Measurements from ENCODE around the gene CIDEA. TPM values are rescaled to one million over a fixed set of nuclear protein-coding genes. Genes with fewer than 3 reads are reported as not detected.

The CIDEA gene
- total and polyA plus RNA-seq, 8 donors, result 0.15 to 0.44 TPM; not detected in 6

DNA sequence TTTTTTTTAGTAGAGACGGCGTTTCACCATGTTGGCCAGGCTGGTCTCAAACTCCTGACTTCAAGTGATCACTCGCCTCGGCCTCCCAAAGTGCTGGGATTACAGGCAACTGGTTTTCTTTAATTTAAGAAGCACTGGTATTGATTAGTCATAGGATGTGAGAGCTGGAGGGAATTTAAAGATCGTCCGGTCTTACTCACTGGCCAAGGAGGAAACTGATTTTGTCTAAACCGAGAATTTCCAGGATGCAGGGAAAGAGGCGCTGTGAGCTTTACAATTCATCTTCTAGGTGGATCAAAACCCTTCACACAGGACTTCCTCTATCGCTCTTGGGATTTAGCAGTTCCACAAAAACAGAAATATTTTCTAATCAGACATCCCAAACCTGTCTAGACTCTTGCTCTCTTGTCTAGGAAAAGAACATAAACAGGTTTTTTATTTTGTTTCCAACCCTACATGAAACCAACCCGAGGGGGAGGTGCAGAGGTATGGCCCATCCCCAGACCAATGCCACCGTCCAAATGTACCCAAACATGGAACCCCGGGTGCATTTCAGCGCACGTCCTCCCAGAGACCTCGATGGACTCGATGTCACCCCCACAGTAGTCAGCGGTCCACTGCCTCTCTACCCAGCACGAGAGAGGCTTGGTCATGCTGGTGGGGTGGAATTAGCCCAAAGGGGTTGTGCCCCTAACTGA lies 41.4 kb downstream of the CIDEA start:
- Histone ChIP-seq H3K36me3 (no peaks in the 10 kb centered on the region), H3K27ac (no peak overlapping the region), H3K27me3 (no peaks in the 10 kb centered on the region), H3K9me3 (peaks cover 0 to 6% (median 0%) of the 10 kb centered on the region in 4 donors), H3K4me3 (no peak overlapping the region), H3K4me1 (no peaks in the 10 kb centered on the region)
- WGBS, 5 donors, result 90 to 91% (median 90%) methylated on average over 18 of the region's 18 CpGs
- intact Hi-C loops (cut with DNase I; ENCODE audit: low total_unique reads), result no loop called here
- TF ChIP-seq EP300 (IDR thresholded peaks at IDR 0.05) (no peak), CTCF (IDR thresholded peaks at IDR 0.05) (no peak), POLR2AphosphoS5 (IDR thresholded peaks at IDR 0.05) (no peak), POLR2A (IDR thresholded peaks at IDR 0.05) (no peak)
- no peak for DNase-seq

GRCh38 chr18:12296087-12296403 lies 41.9 kb downstream of the CIDEA start:
- intact Hi-C loops (cut with DNase I; ENCODE audit: low total_unique reads), result no loop called here
- no peak overlapping the region for H3K27ac ChIP-seq
- no peaks in the 10 kb centered on the region for H3K4me1 ChIP-seq
- peaks cover 0 to 6% (median 0%) of the 10 kb centered on the region in 4 donors for H3K9me3 ChIP-seq
- DNase-seq, result no peak
- H3K4me3 ChIP-seq, result no peak overlapping the region
- WGBS, 5 donors, result 75 to 97% (median 91%) methylated on average over 3 of the region's 3 CpGs
- H3K36me3 ChIP-seq, result no peaks in the 10 kb centered on the region
- TF ChIP-seq CTCF (IDR thresholded peaks at IDR 0.05) (no peak), POLR2A (IDR thresholded peaks at IDR 0.05) (no peak), EP300 (IDR thresholded peaks at IDR 0.05) (no peak)
- H3K27me3 ChIP-seq, result no peaks in the 10 kb centered on the region

DNA sequence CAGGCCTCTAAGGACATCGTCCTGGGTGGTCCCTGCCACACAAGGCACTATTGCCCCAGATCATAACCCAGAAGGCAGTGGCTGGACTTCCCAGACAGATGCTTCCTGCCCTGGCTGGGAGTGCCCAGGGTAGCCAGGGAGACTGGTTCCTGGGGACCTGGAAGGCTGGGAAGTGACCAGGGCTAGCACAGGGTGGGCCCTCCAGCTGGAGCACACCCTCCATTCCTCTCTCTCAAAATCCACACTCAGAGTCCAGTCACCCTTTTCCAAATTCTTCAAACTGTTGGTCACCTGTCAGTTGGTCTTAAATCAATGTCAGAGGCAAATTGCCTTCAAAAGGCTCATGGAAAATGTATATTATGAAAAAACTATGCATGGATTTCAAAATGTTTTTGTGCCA lies 42.3 kb downstream of the CIDEA start:
- no peaks in the 10 kb centered on the region for H3K27me3 ChIP-seq
- WGBS, 5 donors, result 70 to 91% (median 75%) methylated on average over 1 of the region's 1 CpG
- no peak overlapping the region for H3K4me3 ChIP-seq
- DNase-seq, result no peak
- no peak overlapping the region for H3K27ac ChIP-seq
- TF ChIP-seq CTCF (IDR thresholded peaks at IDR 0.05) (no peak), POLR2A (IDR thresholded peaks at IDR 0.05) (no peak), POLR2AphosphoS5 (IDR thresholded peaks at IDR 0.05) (no peak), EP300 (IDR thresholded peaks at IDR 0.05) (no peak)
- no peaks in the 10 kb centered on the region for H3K36me3 ChIP-seq
- intact Hi-C loops (cut with DNase I; ENCODE audit: low total_unique reads), result no loop called here
- H3K4me1 ChIP-seq, result no peaks in the 10 kb centered on the region
- peaks cover 0 to 6% (median 0%) of the 10 kb centered on the region in 4 donors for H3K9me3 ChIP-seq

- 74 to 88% (median 83%) methylated on average over 2 of the region's 2 CpGs for WGBS, 5 donors
Observed at GRCh38 chr18:12299862-12300261, 45.7 kb downstream of the CIDEA start.

More at GRCh38 chr18:12299862-12300261, 45.7 kb downstream of the CIDEA start:
- no peaks in the 10 kb centered on the region for H3K36me3 ChIP-seq
- H3K4me1 ChIP-seq, result peaks cover 0 to 3% (median 2%) of the 10 kb centered on the region in 4 donors
- DNase-seq, result no peak
- intact Hi-C loops (cut with DNase I; ENCODE audit: low total_unique reads), result no loop called here
- TF ChIP-seq EP300 (IDR thresholded peaks at IDR 0.05), result no peak
- no peak for TF ChIP-seq POLR2A (IDR thresholded peaks at IDR 0.05)
- TF ChIP-seq CTCF (IDR thresholded peaks at IDR 0.05), result no peak
- TF ChIP-seq POLR2AphosphoS5 (IDR thresholded peaks at IDR 0.05), result no peak
- H3K27me3 ChIP-seq, result peaks cover 0 to under 1% (median 0%) of the 10 kb centered on the region in 3 donors
- H3K4me3 ChIP-seq, result no peak overlapping the region
- peaks cover 0 to 6% (median 0%) of the 10 kb centered on the region in 4 donors for H3K9me3 ChIP-seq
- H3K27ac ChIP-seq, result no peak overlapping the region

Measured in stomach (tissue), 9 donors.